HepG2 (cell line): ENCODE measurements around the gene NPY1R. TPM values are rescaled to one million over a fixed set of nuclear protein-coding genes. Genes with fewer than 3 reads are reported as not detected.

Experiments used
- ATAC-seq: fragments of 200-7000 bp; cut with Tn5 transposase; 3 replicates; pipeline ENCODE4 v1.9.1; 2020; ENCODE audit warnings: mild to moderate bottlenecking, moderate library complexity
- BruUV-seq: library from RNA; stranded (reverse); fragments of 400-500 nt; replicated peaks from 2 replicates; lab custom pipeline; 2021; lab: Mats Ljungman, UMichigan
- CTCF ChIA-PET: fragments of 300-600 bp; formaldehyde crosslinking; extraction: SDS; loops from one replicate; lab custom pipeline; 2021; ENCODE audit warnings: low total read pairs, inconsistent platforms, low intra/inter-chr PET ratio; lab: Yijun Ruan, JAX
- POLR2A ChIA-PET: fragments of 350-600 bp; sonication (Branson Sonifier 250); formaldehyde crosslinking; loops from one replicate; lab custom pipeline; 2020; ENCODE audit warnings: antibody characterized with exemption, inconsistent platforms; lab: Yijun Ruan, JAX
- DNase-seq: peaks from one replicate; pipeline ENCODE4 v3.0.0-alpha.2; 2015; ENCODE audit warnings: low spot score
- FAIRE-seq: peaks from 3 replicates; lab custom pipeline; 2011; peaks lifted over from hg19 to GRCh38; lab: Jason Lieb, UNC
- H2AFZ ChIP-seq: one replicate; pipeline ENCODE4 v1.6.1; 2011; ENCODE audit warnings: low read length, inconsistent platforms
- H3K27ac ChIP-seq: fragments of 300-600 bp; 3 replicates; pipeline ENCODE4 v1.8.0; 2011; ENCODE audit warnings: mixed run types, mild to moderate bottlenecking, mixed read lengths, low read length, inconsistent platforms; ENCODE audit not compliant: insufficient read depth; ENCODE audit errors: extremely low read length
- H3K27me3 ChIP-seq, 2 experiments: fragments of 200-600 bp in 1 of 2; 2 replicates in 1 of 2; 3 replicates in 1 of 2; pipeline versions ENCODE4 v1.6.0 to v1.8.0; 2011; ENCODE audit warnings: low read length in 2 of 2, mild to moderate bottlenecking in 2 of 2, moderate library complexity in 2 of 2, inconsistent platforms in 1 of 2; ENCODE audit not compliant: insufficient read depth in 2 of 2, control insufficient read depth in 1 of 2
- H3K36me3 ChIP-seq, 2 experiments: fragments of 200-600 bp in 1 of 2; replicated peaks in 1 of 2; 2 replicates in 1 of 2; 3 replicates in 1 of 2; pipeline versions ENCODE4 v1.5.1 to v1.8.0; 2011; ENCODE audit warnings: low read length in 2 of 2, inconsistent platforms in 1 of 2; ENCODE audit not compliant: insufficient read depth in 2 of 2, control insufficient read depth in 1 of 2
- H3K4me1 ChIP-seq: 2 replicates; pipeline ENCODE4 v1.5.1; 2012; ENCODE audit warnings: low read length, inconsistent platforms; ENCODE audit not compliant: insufficient read depth
- H3K4me2 ChIP-seq: 2 replicates; pipeline ENCODE4 v1.6.0; 2011; ENCODE audit warnings: low read depth, low read length, inconsistent platforms
- H3K4me3 ChIP-seq, 3 experiments: fragments of 200-600 bp in 1 of 3; sonication (generic), shearing (Covaris generic) in 1 of 3; replicated peaks in 1 of 3; 2 replicates each; pipeline ENCODE4 v1.5.1; 2011 to 2016; ENCODE audit warnings: low read length in 3 of 3, inconsistent platforms in 2 of 3, low read depth in 2 of 3, mild to moderate bottlenecking in 2 of 3, control low read depth in 1 of 3, mixed read lengths in 1 of 3; ENCODE audit not compliant: insufficient read depth in 1 of 3
- H3K79me2 ChIP-seq: one replicate; pipeline ENCODE4 v1.6.1; 2011; ENCODE audit warnings: low read length, inconsistent platforms; ENCODE audit not compliant: insufficient read depth
- H3K9ac ChIP-seq: 2 replicates; pipeline ENCODE4 v1.6.0; 2011; ENCODE audit warnings: mild to moderate bottlenecking, low read depth, low read length, inconsistent platforms; ENCODE audit not compliant: insufficient read depth
- H3K9me3 ChIP-seq: 2 replicates; pipeline ENCODE4 v1.5.1; 2012; ENCODE audit warnings: mild to moderate bottlenecking, low read length
- H4K20me1 ChIP-seq: 2 replicates; pipeline ENCODE4 v1.6.0; 2011; ENCODE audit warnings: inconsistent platforms, mild to moderate bottlenecking, low read length, moderate library complexity; ENCODE audit not compliant: insufficient read depth
- DNMT1 ChIP-seq: sonication (generic); formaldehyde crosslinking; IDR thresholded peaks from 2 replicates; pipeline ENCODE4 v1.5.1; 2020; ENCODE audit warnings: mild to moderate bottlenecking, missing genetic modification reagents
- HNRNPH1 ChIP-seq: fragments of 200-400 bp; formaldehyde crosslinking; optimal IDR thresholded peaks from 2 replicates; pipeline ENCODE3; 2017; ENCODE audit warnings: mild to moderate bottlenecking, low read depth, low read length
- NONO ChIP-seq, 2 experiments: fragments of 450-650 bp in 1 of 2; sonication (generic) in 1 of 2; formaldehyde crosslinking in 1 of 2; IDR thresholded peaks in 1 of 2; conservative IDR thresholded peaks in 1 of 2; 2 replicates each; pipeline versions ENCODE4 v1.6.1 to v1.8.0; 2017 to 2022; ENCODE audit warnings: mild to moderate bottlenecking in 1 of 2, missing genetic modification reagents in 1 of 2, moderate library complexity in 1 of 2
- ZFP82 ChIP-seq: sonication (generic); formaldehyde crosslinking; IDR thresholded peaks from 2 replicates; pipeline ENCODE4 v1.5.1; 2020; ENCODE audit warnings: mild to moderate bottlenecking, missing genetic modification reagents, borderline replicate concordance
- ZNF33A ChIP-seq: sonication (generic); formaldehyde crosslinking; IDR thresholded peaks from 2 replicates; pipeline ENCODE4 v1.5.1; 2020; ENCODE audit warnings: missing genetic modification reagents, mild to moderate bottlenecking, moderate library complexity, borderline replicate concordance
- ZSCAN30 ChIP-seq: sonication (generic); formaldehyde crosslinking; IDR thresholded peaks from 2 replicates; pipeline ENCODE4 v1.5.0; 2020; ENCODE audit warnings: mild to moderate bottlenecking, missing genetic modification reagents
- WGBS: methylation state at CpG from one replicate; pipeline ENCODE4 v1.1.6; 2017; ENCODE audit warnings: low lambda C conversion rate; 5-methylcytosine and 5-hydroxymethylcytosine counted together
- in situ Hi-C: cut with HindIII; loops from 2 replicates; pipeline ENCODE4 v1.10.0; 2017; ENCODE audit warnings: low pct_unique_long_range_greater_than_20kb; ENCODE audit not compliant: extremely low pct_ligation_motif_present
- intact Hi-C: fragments of 100-400 bp; cut with micrococcal nuclease; formaldehyde crosslinking; loops from one replicate; pipeline ENCODE4 v1.10.0; 2022; ENCODE audit not compliant: unreplicated experiment
- polyA plus RNA-seq, 8 experiments: library from polyadenylated mRNA; depleted of rRNA in 3 of 8; stranded (reverse) in 7 of 8; unstranded in 1 of 8; fragments of >200 nt; fragmentation: Illumina TruSeq in 4 of 8; extraction: Trizol in 4 of 8; gene quantifications; 2 replicates each; pipeline versions ENCODE4 v1.2.1 to v1.2.3, GENCODE V29; 2011 to 2016; ENCODE audit warnings: low read depth in 4 of 8, missing spikeins in 1 of 8, mixed read lengths in 1 of 8; ENCODE audit not compliant: insufficient read depth in 1 of 8
- total RNA-seq, 5 experiments: library from RNA; depleted of rRNA; stranded (reverse); fragments of >200 nt; fragmentation: Illumina TruSeq; extraction: Trizol; gene quantifications; 2 replicates each; pipeline ENCODE4 v1.2.3, GENCODE V29; 2016; ENCODE audit warnings: low read depth in 1 of 5

NPY1R gene
- total and polyA plus RNA-seq, 2 of the 13 experiments (the other 11 are each of a cell fraction or from before 2014, with no cell fraction given), result not detected

DNA sequence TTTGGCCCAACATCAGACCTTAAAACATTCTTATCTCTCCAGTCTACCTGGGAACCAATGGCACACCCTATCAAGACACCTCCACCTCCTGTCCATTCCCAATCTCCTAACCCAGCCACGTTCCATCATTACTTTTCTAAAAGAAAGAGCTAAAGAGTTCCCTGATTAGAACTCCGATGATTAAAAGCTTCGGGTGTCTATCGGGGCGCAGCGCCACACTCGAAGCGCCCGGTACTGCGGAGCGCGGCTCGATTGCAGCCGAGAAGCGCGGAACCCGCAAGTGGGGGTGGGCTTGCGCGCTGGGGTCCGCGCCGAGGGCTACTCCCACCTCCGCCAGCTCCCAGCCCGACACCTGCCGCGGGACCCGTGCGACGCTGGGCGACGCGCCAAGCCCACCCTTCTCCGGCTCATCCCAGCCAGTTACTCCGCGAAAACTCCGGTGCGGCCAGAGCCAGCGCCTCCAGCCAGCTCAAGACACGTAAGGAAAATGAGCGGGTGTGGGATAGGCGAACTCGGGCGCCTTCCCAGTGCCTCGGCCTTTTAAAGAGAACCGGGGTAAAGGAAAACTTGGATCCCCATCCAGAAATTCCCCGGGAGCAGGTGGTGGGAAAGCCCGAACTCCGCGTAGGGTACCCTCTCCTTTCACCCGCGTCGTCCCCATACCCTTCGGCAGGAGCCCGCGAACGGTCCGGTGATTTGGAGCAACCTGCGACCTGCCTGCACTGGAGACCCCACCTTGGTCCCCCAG is 593 bp downstream of the NPY1R start:
- Histone ChIP-seq H2AFZ (no peak overlapping the region), H3K4me1 (no peaks in the 10 kb centered on the region), H3K27me3 (no peaks in the 10 kb centered on the region), H3K4me3 (no peak overlapping the region), H3K79me2 (no peaks in the 10 kb centered on the region), H3K27ac (no peak overlapping the region), H3K9me3 (no peaks in the 10 kb centered on the region), H4K20me1 (no peaks in the 10 kb centered on the region)
- ChIA-PET CTCF (no interaction called here), POLR2A (no interaction called here)
- no TSS peak for BruUV-seq
- WGBS, result 89% methylated on average over 52 of the region's 58 CpGs
- DNase-seq, result no peak
- no peak for FAIRE-seq
- intact Hi-C loops (loop anchor here (1.0 to 5.0 kb wide), 2 partner anchors 220 to 284 kb away; no protein-coding TSS in a partner anchor), in situ Hi-C loops (no loop called here)
- no peak for TF ChIP-seq ZSCAN30 (CRISPR knock-in tag)
- TF ChIP-seq ZNF33A (CRISPR knock-in tag), result no peak
- TF ChIP-seq HNRNPH1, result no peak
- no peak for TF ChIP-seq NONO (IDR thresholded peaks at IDR 0.05)
- TF ChIP-seq NONO (CRISPR knock-in tag; conservative IDR thresholded peaks at IDR 0.05), result no peak
- no peak for TF ChIP-seq DNMT1 (CRISPR knock-in tag)
- TF ChIP-seq, all 625 proteins: peak for 0
- no peak for ATAC-seq
- no peak overlapping the region for H3K4me2 ChIP-seq
- no peak overlapping the region for H3K9ac ChIP-seq
- no peaks in the 10 kb centered on the region for H3K36me3 ChIP-seq

DNA sequence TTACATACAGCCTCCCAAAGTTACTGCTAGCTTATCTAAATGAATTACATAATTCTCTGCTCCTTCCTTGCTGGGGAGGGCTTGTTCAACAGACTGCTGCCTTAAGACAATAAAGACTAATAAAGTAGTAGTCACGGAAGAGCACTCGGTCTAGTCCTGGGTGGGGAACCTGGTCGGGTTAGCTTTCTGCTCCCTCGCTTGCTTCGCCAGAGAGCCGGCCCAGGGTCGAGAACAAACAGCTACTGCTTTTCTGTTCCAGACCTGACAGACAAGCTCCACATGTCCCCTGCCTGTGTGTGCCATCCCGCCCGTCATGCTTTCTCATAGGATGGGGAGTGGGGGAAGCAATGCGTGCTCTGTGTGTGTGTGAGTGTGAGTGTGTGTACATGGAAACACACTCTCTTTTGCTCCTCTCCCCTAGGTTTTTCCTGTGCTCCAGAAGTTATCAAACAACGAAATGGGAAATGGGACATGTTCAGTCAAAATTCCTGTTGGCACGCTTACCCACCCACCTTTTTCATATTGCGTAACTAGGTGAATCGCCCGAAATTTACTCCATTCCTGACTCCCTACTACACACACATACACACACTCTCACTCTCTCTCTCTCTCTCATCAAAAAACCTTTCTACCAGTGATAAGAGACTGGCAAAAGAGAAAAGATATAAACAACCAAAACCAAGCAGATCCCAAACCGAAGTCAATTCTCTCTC is 1.3 kb downstream of the NPY1R start:
- H3K9me3 ChIP-seq, result no peaks in the 10 kb centered on the region
- in situ Hi-C loops, result no loop called here
- no peak overlapping the region for H2AFZ ChIP-seq
- POLR2A ChIA-PET, result no interaction called here
- H3K4me1 ChIP-seq, result no peaks in the 10 kb centered on the region
- no peak overlapping the region for H3K27ac ChIP-seq
- FAIRE-seq (no peak), DNase-seq (no peak)
- no peaks in the 10 kb centered on the region for H3K36me3 ChIP-seq
- no peak for TF ChIP-seq ZFP82
- TF ChIP-seq, all 625 proteins: peak for 0
- intact Hi-C loops, result loop anchor here (5.0 kb wide), 1 partner anchor 219 kb away; no protein-coding TSS in a partner anchor
- 48% methylated on average over 12 of the region's 16 CpGs for WGBS
- Histone ChIP-seq H3K27me3 (no peaks in the 10 kb centered on the region), H3K9ac (no peak overlapping the region), H4K20me1 (no peaks in the 10 kb centered on the region), H3K4me2 (no peak overlapping the region), H3K79me2 (no peaks in the 10 kb centered on the region), H3K4me3 (no peak overlapping the region)
- BruUV-seq, result no TSS peak
- CTCF ChIA-PET, result no interaction called here
- ATAC-seq, result no peak
